NB4 (cell line): ENCODE results near the gene RPS21.

Experiments
- DNase-seq: peaks from one replicate; pipeline ENCODE4 v3.0.0; 2010; ENCODE audit warnings: low read depth
- H3K4me3 ChIP-seq: one replicate; pipeline ENCODE4 v1.5.1; 2011; ENCODE audit warnings: mild to moderate bottlenecking, low read depth, low read length, moderate library complexity
- CTCF ChIP-seq: IDR thresholded peaks from one replicate; pipeline ENCODE4 v1.5.1; 2012; ENCODE audit warnings: low read depth, low read length
- MAX ChIP-seq: IDR thresholded peaks from 2 replicates; pipeline ENCODE4 v1.6.1; 2011; ENCODE audit warnings: low read depth, low read length
- MYC ChIP-seq: IDR thresholded peaks from 2 replicates; pipeline ENCODE4 v1.6.1; 2011; ENCODE audit warnings: low read depth, low read length
- POLR2A ChIP-seq: IDR thresholded peaks from 2 replicates; pipeline ENCODE4 v1.6.1; 2011; ENCODE audit warnings: mild to moderate bottlenecking; ENCODE audit not compliant: insufficient read length; ENCODE audit errors: extremely low read depth

RPS21 gene

GRCh38 chr20:62381202-62381797, 5.6 kb upstream of the RPS21 start:
- TF ChIP-seq MAX (no peak), POLR2A (no peak), CTCF (no peak), MYC (no peak)
- DNase-seq: no peak
- no peak overlapping the region for H3K4me3 ChIP-seq

GRCh38 chr20:62381842-62382241, 5.1 kb upstream of the RPS21 start:
- TF ChIP-seq CTCF (no peak), MAX (no peak)
- no peak for DNase-seq
- no peak overlapping the region for H3K4me3 ChIP-seq

GRCh38 chr20:62382306-62383198, 4.4 kb upstream of the RPS21 start:
- TF ChIP-seq CTCF (peak; percentile 94), MAX (no peak), MYC (no peak), POLR2A (no peak)
- DNase-seq: peak; percentile 78

GRCh38 chr20:62387219-62387913, 463 bp downstream of the RPS21 start:
- no peak for TF ChIP-seq MYC
- no peak for TF ChIP-seq MAX
- TF ChIP-seq CTCF: no peak
- TF ChIP-seq POLR2A: no peak
- no peak for DNase-seq
- peak overlapping the region; percentile 99 for H3K4me3 ChIP-seq

More at GRCh38 chr20:62382306-62383198, 4.4 kb upstream of the RPS21 start:
- no peak overlapping the region for H3K4me3 ChIP-seq

- no peak for TF ChIP-seq MYC
- no peak for TF ChIP-seq POLR2A
- TF ChIP-seq MAX: no peak
- TF ChIP-seq CTCF: no peak
- DNase-seq: no peak
- H3K4me3 ChIP-seq: peak overlapping the region; percentile 99
Observed at GRCh38 chr20:62387933-62388635, 1.2 kb downstream of the RPS21 start.
